HG03025 (cell line): ENCODE data around the gene BCKDK.

Source experiments
- ATAC-seq: cut with Tn5 transposase; IDR thresholded peaks from one replicate; pipeline ENCODE4 v1.9.1; 2021; ENCODE audit warnings: mild to moderate bottlenecking, moderate library complexity; ENCODE audit not compliant: unreplicated experiment, low FRiP score

The BCKDK gene

DNA sequence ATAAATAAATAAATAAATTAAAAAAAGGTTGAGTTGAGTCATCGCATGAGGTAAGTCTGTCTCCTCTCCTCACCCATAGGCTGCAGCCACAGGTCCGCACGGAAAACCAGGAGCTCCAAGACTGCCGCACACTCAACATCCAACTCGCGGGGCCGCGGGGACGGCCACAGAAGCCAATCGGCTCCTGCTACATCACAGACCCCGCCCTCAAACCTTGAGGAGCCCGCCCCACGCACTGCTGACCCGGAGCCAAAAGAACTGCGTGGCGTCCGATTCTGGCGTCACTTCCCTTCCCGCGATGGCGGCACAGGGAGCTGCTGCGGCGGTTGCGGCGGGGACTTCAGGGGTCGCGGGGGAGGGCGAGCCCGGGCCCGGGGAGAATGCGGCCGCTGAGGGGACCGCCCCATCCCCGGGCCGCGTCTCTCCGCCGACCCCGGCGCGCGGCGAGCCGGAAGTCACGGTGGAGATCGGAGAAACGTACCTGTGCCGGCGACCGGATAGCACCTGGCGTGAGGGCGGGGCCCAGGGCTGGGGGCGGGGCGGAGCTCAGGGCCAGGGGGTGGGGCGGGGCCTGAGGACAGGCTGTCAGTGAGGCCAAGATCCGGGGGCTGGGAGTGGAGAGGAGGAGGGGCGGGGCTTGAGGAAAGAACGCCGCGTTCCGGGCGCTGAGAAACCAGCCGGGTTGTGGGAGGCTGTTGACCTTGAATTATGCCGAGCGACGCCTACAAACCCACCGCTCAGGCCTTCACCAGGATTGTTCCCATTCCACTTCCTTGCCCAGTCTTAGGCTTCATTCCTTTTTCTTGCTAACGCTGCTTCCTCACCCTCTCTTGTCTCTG lies 9.4 kb downstream of the BCKDK start, which contains the start of gene KAT8:
KAT8 (plus strand) TSS at position 281 of the 839 bp plus-strand sequence; CDS start at position 299, 18 bp downstream.
- peak; percentile 85 for ATAC-seq

DNA sequence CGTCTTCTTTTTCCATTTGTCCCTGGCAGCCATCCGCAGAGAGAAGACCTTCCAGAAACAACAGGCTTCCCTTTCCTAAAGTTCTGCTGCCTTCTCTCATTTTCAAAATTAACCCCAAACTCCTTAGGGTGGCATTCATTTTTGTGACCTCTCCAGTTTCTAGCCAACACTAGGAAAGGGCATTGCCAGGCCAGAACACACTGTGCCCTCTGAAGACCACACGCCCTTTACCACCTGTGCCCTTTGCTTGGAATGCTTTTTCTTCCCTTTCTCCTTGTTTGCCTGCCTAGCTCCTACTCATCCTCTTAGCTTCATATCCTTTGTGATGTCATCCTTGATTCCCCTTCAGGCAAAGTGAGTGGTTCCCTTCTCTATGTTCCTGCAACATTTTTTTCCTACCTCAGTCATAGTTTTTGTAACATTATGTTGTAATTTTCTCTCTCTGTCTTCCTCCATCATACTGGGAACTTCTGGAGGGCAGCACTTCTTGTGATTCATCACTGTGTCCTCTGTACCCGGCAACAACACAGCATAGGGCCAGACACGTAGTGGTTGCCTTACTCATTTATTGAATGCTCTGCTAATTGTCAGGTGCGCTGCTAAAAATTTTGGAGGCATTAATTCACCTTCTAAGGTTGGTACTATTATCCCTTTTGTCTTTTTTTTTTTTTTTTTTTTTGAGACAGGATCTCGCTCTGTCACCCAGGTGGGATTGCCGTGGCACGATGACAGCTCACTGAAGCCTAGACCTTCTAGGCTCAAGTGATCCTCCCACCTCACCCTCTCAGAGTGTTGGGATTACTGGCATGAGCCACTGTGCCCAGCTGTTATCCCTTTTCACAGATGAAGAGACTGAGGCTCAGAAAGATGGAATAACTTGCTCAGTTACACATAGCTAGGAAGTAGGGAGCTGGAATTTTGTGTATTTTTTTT lies 10.3 kb downstream of the BCKDK start:
- ATAC-seq, result no peak

DNA sequence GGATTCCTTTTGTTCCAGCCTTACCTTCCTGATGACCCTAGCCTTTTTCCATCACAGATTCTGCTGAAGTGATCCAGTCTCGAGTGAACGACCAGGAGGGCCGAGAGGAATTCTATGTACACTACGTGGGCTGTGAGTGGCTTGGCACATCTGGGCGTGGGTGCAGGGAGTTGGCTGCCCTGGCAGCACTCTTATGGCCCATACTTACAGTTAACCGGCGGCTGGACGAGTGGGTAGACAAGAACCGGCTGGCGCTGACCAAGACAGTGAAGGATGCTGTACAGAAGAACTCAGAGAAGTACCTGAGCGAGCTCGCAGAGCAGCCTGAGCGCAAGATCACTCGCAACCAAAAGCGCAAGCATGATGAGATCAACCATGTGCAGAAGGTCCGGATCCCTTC lies 11.9 kb downstream of the BCKDK start:
- ATAC-seq, result no peak

DNA sequence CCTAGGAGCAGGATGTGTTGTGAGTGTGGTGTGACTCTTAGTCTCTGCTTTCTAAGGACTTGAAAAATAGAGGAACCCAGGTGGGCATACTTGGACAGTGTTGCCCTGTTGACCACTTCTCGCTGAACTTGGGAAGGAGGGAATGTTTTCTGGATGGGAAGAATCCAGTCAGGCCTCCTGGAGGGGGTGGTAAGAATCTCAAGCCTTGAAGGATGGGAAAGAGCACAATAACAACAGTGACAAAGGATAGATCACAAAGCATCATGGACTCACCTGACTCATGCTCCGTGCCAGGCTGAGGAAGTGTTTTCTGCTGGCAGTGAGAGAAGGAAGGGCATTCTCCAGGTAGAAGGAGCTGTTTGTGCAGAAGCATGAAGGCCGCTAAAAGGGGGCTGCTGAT lies 17.7 kb downstream of the BCKDK start:
- ATAC-seq, result no peak

DNA sequence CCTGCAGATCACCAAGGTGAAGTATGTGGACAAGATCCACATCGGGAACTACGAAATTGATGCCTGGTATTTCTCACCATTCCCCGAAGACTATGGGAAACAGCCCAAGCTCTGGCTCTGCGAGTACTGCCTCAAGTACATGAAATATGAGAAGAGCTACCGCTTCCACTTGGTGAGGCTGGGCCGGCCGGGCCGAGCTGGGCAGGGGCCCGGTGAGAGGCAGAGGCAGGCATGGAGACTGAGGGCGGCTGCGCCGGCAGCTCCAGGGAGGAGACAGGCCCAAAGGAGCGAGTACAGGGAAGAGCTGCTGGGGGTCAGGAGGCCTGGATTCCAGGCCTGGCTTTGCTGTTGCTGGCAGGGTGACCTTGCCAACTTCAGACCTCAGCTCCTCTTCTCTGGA lies 19.0 kb downstream of the BCKDK start:
- no peak for ATAC-seq

DNA sequence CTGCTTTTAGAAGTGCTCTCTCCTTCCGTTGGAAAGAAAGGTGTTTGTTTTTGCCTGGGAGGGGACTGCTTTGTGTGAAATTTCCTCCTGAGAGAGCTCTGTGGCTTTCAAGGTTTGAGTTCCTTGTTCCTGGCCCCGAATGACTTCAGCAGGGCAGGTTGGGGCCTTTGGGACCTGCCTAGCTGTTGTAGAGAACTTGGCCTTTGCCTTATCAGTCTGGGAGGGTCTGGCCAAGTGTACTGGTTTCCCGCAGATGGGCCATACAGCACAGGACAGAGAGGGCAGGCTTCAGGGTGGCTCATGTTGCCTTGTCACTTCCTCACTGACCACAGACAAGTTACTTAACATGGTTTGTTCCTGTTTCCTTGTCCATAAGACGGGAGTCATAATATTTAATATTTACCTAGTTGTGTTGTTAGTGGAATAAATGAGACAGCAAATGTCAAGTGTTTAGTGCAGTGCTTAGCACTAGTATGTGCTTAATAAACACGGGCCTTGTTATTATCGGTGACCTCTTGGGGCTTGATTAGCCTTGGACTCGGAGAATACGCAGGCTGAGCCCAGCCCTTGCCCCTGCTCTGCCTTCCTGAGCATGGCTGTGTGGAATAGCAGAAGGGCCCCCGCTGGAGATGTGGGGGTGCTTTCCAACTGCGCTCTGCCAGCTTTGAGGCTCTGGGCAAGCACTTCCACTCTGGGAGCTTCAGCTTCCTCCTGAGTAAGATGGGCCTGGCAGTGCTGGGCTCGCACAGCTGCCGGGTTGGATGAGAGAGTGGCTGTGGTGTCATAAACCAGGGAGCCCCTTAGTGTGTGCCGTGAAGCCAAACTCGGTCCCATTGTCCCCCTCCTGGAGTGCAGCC lies 20.8 kb downstream of the BCKDK start:
- no peak for ATAC-seq

DNA sequence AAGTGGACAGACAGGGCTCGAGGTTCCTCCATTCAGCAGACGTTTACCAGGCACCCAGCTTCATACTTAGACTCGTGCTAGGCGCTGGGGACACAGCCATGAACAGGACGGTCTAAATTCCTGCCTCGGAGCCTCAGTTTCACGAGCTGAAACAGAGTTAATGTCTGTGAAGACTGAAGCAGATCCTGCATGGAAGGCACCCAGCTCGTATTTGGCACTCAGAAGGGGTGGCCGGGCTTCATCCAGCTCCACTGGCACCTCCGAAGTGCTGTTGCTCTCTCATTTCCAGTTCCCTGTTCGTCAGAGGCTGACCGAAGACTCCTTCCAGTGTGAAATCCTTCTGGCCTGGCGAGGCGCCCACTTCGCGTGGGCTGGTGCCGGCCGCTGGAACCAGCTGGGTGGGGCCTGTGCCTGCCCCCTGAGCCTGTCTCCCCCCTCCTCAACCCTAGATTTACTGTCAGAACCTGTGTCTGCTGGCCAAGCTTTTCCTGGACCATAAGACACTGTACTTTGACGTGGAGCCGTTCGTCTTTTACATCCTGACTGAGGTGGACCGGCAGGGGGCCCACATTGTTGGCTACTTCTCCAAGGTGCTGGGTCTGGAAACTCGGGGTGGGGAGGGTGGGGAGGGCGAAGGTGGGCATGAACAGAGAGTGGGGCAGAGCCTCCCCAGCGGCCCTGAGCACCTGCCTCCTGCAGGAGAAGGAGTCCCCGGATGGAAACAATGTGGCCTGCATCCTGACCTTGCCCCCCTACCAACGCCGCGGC lies 21.6 kb downstream of the BCKDK start:
- ATAC-seq, result no peak

DNA sequence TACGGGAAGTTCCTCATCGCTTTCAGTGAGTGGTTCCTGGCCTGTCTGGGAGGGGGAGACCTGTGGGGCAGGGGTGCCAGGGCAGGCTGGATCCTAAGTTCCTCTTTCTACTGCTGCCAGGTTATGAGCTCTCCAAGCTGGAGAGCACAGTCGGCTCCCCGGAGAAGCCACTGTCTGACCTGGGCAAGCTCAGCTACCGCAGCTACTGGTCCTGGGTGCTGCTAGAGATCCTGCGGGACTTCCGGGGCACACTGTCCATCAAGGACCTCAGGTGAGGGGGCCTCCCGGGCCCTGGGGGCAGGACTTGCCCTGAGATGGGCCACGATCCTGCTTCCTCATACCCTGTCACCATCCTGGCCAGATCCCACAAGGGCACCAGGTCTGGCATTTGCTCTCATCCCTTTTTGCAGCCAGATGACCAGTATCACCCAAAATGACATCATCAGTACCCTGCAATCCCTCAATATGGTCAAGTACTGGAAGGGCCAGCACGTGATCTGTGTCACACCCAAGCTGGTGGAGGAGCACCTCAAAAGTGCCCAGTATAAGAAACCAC lies 22.2 kb downstream of the BCKDK start:
- no peak for ATAC-seq

DNA sequence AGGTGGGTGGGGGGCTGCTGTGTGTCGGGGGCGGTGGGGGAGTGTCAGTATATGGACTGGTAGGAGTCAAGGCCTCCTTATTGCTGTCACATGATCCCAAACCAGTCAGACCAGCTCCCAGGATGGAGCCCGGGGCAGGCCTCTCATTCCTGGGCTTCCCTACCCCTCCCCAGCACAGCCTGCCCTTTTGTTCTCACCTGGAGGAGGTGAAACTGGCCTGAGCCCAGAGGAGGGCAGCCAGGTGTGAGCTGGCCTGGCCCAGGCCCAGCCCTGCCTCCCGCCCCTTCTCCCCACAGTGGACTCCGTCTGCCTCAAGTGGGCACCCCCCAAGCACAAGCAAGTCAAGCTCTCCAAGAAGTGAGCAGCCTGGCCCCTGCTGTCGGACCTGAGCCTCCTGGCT lies 22.7 kb downstream of the BCKDK start:
- no peak for ATAC-seq

DNA sequence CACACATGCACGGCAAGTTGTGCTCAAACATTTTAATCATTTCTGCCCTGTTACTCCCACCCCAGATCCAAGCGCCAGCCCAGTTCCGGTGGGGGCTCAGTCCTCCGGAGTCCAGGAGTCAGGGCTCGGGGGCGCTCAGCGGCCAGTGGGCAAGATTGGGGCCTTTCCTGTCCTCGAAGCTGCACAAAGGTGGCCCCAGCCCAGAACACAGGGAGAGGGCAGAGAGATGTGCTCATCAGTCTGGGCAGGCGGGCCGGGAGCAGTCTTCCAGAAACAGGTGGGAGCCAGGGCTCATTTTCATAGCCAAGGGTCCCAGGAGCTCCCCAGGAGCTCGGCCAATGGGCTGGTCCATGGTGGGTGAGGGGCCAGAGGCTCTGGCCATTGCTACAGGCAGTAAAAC lies 23.2 kb downstream of the BCKDK start:
- no peak for ATAC-seq

DNA sequence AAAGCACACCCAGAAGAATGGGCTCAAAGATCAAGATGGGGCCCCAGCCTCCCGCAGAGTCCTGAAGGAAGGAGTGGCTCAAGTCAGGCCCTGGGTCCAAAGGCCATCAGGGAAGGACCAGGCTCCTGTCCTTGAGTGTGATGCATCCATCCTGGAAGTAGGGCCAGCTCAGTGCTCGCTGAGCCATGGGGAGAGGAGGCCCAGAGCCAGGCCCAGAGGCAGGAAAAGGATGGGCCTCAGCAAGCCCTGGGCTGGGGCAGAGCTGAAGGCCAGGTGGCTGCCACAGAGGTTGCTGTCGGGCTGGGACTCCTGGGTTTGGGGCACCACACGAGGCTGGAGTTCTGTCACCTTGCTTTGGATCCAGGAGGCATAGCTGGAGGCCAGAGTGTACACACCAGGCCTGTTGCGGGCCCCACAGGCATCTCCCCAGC lies 23.7 kb downstream of the BCKDK start:
- ATAC-seq, result no peak

DNA sequence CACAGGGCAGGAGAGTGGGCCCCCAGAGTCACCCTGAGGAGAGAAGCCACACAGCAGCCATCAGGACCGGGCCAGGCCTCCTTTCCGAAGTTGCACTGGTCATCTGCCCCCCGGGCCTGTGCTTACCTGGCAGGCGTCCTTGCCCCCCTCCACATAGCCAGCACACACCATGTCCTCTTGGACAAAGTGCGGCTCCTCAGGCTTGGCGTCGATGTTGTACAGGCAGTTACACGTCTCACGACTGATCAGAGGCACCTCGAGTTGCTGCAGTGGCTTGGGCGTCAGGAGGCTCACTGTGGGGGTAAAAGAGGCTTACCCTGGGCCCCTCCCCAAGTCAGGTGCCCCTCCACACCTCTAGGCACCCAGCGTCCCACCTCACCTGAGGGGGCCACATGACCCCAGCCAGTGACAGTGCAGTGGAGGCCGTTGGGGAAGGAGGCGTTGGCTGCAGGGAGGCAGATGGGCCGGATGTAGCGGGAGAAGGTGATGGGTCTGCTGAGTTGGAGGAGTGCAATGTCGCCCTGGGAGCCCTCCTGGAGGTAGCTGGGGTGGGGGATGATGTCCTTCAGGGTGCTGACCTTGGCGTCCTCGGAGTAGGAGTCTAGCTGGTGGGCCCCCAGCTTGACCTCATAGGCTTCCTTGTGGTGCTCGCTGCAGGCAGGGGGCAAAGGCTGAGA lies 24.3 kb downstream of the BCKDK start:
- ATAC-seq, result no peak

DNA sequence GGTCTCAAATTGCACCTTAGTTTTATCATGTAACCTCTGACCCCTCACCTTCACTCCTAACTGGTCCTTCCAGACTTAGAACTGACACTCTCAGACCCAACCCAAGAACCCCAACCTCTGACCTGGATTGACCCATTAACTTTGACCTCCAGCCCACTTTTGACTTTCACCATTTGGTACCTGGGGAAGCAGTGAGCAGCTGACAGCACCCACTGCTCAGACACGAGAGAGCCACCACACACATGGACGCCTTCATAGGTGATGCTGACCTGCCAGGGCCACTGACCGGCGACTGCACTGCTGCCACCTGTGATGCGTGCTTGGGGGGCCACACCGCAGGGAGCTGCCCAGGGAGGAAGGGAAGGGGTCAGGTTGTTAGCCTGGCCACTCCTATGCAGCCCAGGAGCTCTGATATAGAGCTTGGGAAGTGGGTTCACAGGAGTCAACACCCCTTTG lies 24.9 kb downstream of the BCKDK start:
- ATAC-seq, result no peak

DNA sequence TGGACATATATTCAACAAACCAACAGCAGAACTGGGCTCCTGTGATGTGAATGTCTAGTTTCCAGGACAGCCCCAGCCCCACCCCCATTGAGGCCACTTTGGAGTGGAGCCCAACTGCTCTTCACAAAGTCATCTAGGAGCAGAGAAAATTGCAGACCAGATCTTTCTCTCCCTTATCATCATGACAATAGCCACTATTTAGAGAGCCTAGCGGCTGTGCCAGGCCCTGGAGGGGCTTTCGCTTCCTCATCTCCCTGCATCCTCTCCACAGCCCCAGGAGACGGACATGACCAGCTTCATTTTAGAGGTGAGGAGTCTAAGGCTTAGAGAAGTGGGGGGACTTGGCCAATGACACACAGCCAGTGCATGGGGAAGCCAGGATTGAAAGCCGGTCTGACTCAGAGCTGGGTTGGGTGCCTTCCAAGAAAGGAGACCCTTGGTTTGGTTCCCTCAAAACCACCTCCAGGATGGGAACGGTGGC lies 25.9 kb downstream of the BCKDK start:
- ATAC-seq, result no peak

DNA sequence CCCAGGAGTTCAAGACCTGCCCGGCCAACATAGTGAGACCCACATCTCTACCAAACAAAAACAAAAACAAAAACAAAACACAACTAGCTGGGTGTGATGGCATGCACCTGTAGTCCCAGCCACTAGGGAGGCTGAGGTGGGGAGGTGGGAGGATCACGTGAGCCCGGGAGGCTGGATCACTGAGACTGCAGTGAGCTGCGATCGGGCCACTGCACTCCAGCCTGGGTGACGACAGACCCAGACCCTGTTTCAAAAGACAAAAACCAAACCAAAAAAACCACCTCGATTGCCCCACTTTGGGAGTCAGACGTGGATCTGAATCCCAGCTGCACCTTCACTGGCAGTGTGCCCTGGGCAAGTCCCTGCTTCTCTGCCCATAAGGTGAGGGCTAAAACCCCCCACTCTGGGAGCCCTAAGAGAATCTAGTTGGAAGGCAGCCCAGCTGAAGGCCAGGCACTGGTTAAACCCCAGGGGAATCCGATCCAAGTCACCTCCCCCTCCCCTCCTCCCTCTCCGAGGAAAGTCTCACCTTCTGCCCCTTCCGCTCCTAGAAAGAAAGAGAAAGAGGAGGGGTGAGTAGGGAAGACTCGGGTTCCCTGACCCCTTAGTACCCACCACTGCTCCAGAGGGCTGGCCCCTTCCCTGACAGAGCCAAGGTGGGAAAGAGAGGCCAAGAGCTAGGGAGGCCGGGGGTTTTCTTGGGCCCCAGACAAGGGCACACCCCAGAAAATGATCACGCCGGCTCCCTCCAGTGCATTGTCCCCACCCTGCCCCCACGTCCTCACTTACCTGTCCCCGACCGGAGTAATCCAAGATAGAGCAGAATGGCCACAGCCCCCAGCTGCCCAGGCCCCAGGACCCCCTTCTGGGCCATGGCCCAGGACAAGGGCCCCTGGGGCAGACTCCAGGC lies 26.7 kb downstream of the BCKDK start:
- no peak for ATAC-seq

DNA sequence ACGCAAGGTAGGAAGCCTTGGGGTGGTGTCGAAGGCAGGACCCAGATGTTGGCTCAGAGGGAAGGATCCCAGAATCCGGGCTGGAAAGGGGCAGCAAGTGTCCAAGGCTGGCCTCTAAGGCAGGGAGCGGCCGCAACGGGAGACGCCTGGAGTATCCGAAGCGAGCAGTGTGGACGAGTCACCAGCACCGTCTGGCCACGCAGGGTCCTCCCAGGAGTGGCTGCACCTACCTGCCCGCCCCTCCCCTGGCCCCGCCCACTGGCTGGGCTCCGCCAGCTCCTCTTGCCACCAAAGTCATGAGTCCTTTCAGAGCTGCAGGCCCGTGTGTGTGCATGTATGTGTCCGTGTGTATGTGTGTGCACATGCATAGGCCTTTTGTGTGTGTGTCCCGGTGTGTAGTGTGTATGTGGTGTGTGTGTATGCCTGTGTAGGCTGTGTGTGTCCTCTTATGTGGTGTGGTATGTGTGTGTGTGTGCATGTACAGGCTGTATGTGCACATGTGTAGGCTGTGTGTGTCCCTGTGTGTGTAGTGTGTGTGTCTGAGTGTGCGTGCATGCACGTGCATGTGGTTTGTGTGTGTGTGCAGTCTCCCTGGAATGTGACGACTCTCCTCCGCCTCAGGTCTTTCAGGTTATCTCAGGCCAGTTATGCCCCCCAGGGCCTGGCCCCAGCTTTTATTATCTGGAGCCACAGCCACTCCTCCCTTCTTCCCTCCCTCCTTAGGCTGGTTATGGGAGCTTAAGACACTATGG lies 27.5 kb downstream of the BCKDK start, which contains the start of gene PRSS8:
PRSS8 (minus strand) TSS at position 193 of the 752 bp plus-strand sequence. CDS start 229 bp downstream, outside the sequence.
- no peak for ATAC-seq

DNA sequence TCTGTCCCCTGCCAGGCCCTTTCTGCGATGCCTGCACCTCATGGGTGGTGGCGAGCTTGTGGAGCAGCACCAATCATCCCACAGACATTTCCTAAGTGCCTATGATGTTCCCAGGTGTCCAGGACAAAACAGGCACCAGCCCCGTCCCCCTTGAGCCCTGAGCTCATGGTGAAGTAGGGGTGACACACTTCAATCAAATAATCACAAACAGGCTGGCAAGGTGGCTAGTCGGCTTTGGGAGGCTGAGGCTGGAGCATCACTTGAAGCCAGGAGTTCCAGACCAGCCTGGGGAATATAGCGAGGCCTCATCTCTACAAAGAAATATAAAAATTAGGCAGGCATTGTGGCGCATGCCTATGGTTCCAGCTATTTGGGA lies 28.1 kb downstream of the BCKDK start:
- ATAC-seq, result no peak
